ENCODE results near the gene MORN1.
A peak's percentile ranks its signal among the peaks of the same experiment; 100 is the strongest.

MORN1 gene

GRCh38 chr1:2403273-2403672 is 11.9 kb upstream of the MORN1 start:
- TF ChIP-seq POLR2A (IDR thresholded peaks at IDR 0.05; ENCODE audit: low read depth, low read length) = 0 out of 2 replicates have a peak, but pooled peaks have one; percentile 25
- no peak for TF ChIP-seq TAF1 (IDR thresholded peaks at IDR 0.05; ENCODE audit: borderline replicate concordance, low read depth, low read length)
- no peak for TF ChIP-seq POLR2AphosphoS5 (IDR thresholded peaks at IDR 0.05; ENCODE audit: low read depth, low read length)
- no peak for DNase-seq (ENCODE audit: insufficient read length)
- no peak for FAIRE-seq

- FAIRE-seq = no peak
- no peak for DNase-seq (ENCODE audit: insufficient read length)
- TF ChIP-seq POLR2AphosphoS5 (IDR thresholded peaks at IDR 0.05; ENCODE audit: low read depth, low read length) = no peak
- TF ChIP-seq POLR2A (IDR thresholded peaks at IDR 0.05; ENCODE audit: low read depth, low read length) = peak; percentile 26; the same call in 1 of the 2 replicates
Observed at GRCh38 chr1:2402420-2402819, 11.1 kb upstream of the MORN1 start.

GRCh38 chr1:2400950-2401649 is 9.7 kb upstream of the MORN1 start:
- DNase-seq (ENCODE audit: insufficient read length) = no peak
- no peak for TF ChIP-seq POLR2A (IDR thresholded peaks at IDR 0.05; ENCODE audit: low read depth, low read length)
- no peak for TF ChIP-seq TAF1 (IDR thresholded peaks at IDR 0.05; ENCODE audit: borderline replicate concordance, low read depth, low read length)
- TF ChIP-seq POLR2AphosphoS5 (IDR thresholded peaks at IDR 0.05; ENCODE audit: low read depth, low read length) = no peak
- no peak for FAIRE-seq

- TF ChIP-seq POLR2AphosphoS5 (IDR thresholded peaks at IDR 0.05; ENCODE audit: low read depth, low read length) = no peak
- no peak for DNase-seq (ENCODE audit: insufficient read length)
- no peak for FAIRE-seq
Observed at GRCh38 chr1:2400576-2400909, 9.2 kb upstream of the MORN1 start.

- TF ChIP-seq POLR2AphosphoS5 (IDR thresholded peaks at IDR 0.05; ENCODE audit: low read depth, low read length) (no peak), TAF1 (IDR thresholded peaks at IDR 0.05; ENCODE audit: borderline replicate concordance, low read depth, low read length) (no peak), POLR2A (IDR thresholded peaks at IDR 0.05; ENCODE audit: low read depth, low read length) (no peak)
- DNase-seq (ENCODE audit: insufficient read length) = no peak
- no peak for FAIRE-seq
Observed at GRCh38 chr1:2399890-2400575, 8.7 kb upstream of the MORN1 start.

GRCh38 chr1:2398871-2399270 is 7.5 kb upstream of the MORN1 start:
- no peak for FAIRE-seq
- TF ChIP-seq POLR2AphosphoS5 (IDR thresholded peaks at IDR 0.05; ENCODE audit: low read depth, low read length) (no peak), POLR2A (IDR thresholded peaks at IDR 0.05; ENCODE audit: low read depth, low read length) (no peak), TAF1 (IDR thresholded peaks at IDR 0.05; ENCODE audit: borderline replicate concordance, low read depth, low read length) (no peak)

GRCh38 chr1:2397007-2397679 is 5.8 kb upstream of the MORN1 start:
- no peak for DNase-seq (ENCODE audit: insufficient read length)
- TF ChIP-seq POLR2AphosphoS5 (IDR thresholded peaks at IDR 0.05; ENCODE audit: low read depth, low read length) (0 out of 2 replicates have a peak, but pooled peaks have one; percentile 5), TAF1 (IDR thresholded peaks at IDR 0.05; ENCODE audit: borderline replicate concordance, low read depth, low read length) (no peak)
- FAIRE-seq = no peak

More at GRCh38 chr1:2398871-2399270, 7.5 kb upstream of the MORN1 start:
- no peak for DNase-seq (ENCODE audit: insufficient read length)

- FAIRE-seq (no peak), DNase-seq (ENCODE audit: insufficient read length) (no peak)
- no peak for TF ChIP-seq POLR2A (IDR thresholded peaks at IDR 0.05; ENCODE audit: low read depth, low read length)
- no peak for TF ChIP-seq POLR2AphosphoS5 (IDR thresholded peaks at IDR 0.05; ENCODE audit: low read depth, low read length)
- no peak for TF ChIP-seq TAF1 (IDR thresholded peaks at IDR 0.05; ENCODE audit: borderline replicate concordance, low read depth, low read length)
Observed at GRCh38 chr1:2396476-2396875, 5.1 kb upstream of the MORN1 start.

GRCh38 chr1:2396059-2396458 is 4.7 kb upstream of the MORN1 start:
- no peak for DNase-seq (ENCODE audit: insufficient read length)
- FAIRE-seq = no peak
- TF ChIP-seq TAF1 (IDR thresholded peaks at IDR 0.05; ENCODE audit: borderline replicate concordance, low read depth, low read length) (no peak), POLR2A (IDR thresholded peaks at IDR 0.05; ENCODE audit: low read depth, low read length) (no peak), POLR2AphosphoS5 (IDR thresholded peaks at IDR 0.05; ENCODE audit: low read depth, low read length) (no peak; the same call in 1 of the 2 replicates)

- no peak; the same call in 1 of the 2 replicates for TF ChIP-seq POLR2A (IDR thresholded peaks at IDR 0.05; ENCODE audit: low read depth, low read length)
- peak; percentile 26; the same call in 1 of the 2 replicates for TF ChIP-seq POLR2AphosphoS5 (IDR thresholded peaks at IDR 0.05; ENCODE audit: low read depth, low read length)
- TF ChIP-seq TAF1 (IDR thresholded peaks at IDR 0.05; ENCODE audit: borderline replicate concordance, low read depth, low read length) = no peak
- FAIRE-seq (no peak), DNase-seq (ENCODE audit: insufficient read length) (no peak)
Observed at GRCh38 chr1:2395245-2395644, 3.9 kb upstream of the MORN1 start.

- TF ChIP-seq POLR2A (IDR thresholded peaks at IDR 0.05; ENCODE audit: low read depth, low read length) (no peak), POLR2AphosphoS5 (IDR thresholded peaks at IDR 0.05; ENCODE audit: low read depth, low read length) (0 out of 2 replicates have a peak, but pooled peaks have one; percentile 12)
- no peak for FAIRE-seq
- DNase-seq (ENCODE audit: insufficient read length) = no peak
Observed at GRCh38 chr1:2394761-2395160, 3.4 kb upstream of the MORN1 start.

GRCh38 chr1:2394220-2394619 is 2.9 kb upstream of the MORN1 start:
- no peak for FAIRE-seq
- no peak for TF ChIP-seq TAF1 (IDR thresholded peaks at IDR 0.05; ENCODE audit: borderline replicate concordance, low read depth, low read length)
- no peak; the same call in 1 of the 2 replicates for TF ChIP-seq POLR2A (IDR thresholded peaks at IDR 0.05; ENCODE audit: low read depth, low read length)
- 0 out of 2 replicates have a peak, but pooled peaks have one; percentile 36 for TF ChIP-seq POLR2AphosphoS5 (IDR thresholded peaks at IDR 0.05; ENCODE audit: low read depth, low read length)

More at GRCh38 chr1:2394220-2394619, 2.9 kb upstream of the MORN1 start:
- DNase-seq (ENCODE audit: insufficient read length) = no peak

Measured in GM12892 (cell line).